ENCODE data around the gene CCDC188. TPM values are rescaled to one million over a fixed set of nuclear protein-coding genes. Genes with fewer than 3 reads are reported as not detected.
A peak's percentile ranks its signal among the peaks of the same experiment; 100 is the strongest.

CCDC188 gene
- total and polyA plus RNA-seq, 9 of the 15 experiments (the other 6 are each of a cell fraction or from before 2014, with no cell fraction given) = not detected

- WGBS (ENCODE audit: insufficient coverage, low coverage, missing lambda C conversion rate) = 91% methylated on average over 32 of the region's 32 CpGs
- no peak overlapping the region for H3K4me2 ChIP-seq (ENCODE audit: insufficient read depth, low read length)
- no peaks in the 10 kb centered on the region for H3K9me3 ChIP-seq (replicated peaks; ENCODE audit: control insufficient read depth, insufficient read depth, low read depth, low read length)
- no peaks in the 10 kb centered on the region for H3K27me3 ChIP-seq (ENCODE audit: control insufficient read depth in 2 of 2, insufficient read depth in 2 of 2, low read length in 2 of 2)
- peaks cover 3 to 75% of the 10 kb centered on the region in 2 experiments for H3K4me1 ChIP-seq (replicated peaks in 1 of 2; ENCODE audit: control insufficient read depth in 2 of 2, insufficient read depth in 2 of 2, low read length in 2 of 2)
- peak overlapping the region in 1 of 2 experiments; percentile 36; a peak in 1 of 4 replicates for H3K9ac ChIP-seq (ENCODE audit: insufficient read depth in 1 of 2, low read depth in 2 of 2, low read length in 2 of 2)
- DNase-seq (ENCODE audit: extremely low read depth in 1 of 4, low spot score in 3 of 4) (no peak), FAIRE-seq (no peak), ATAC-seq (no peak)
- H3K4me3 ChIP-seq = no peak overlapping the region
- H3K79me2 ChIP-seq (ENCODE audit: control insufficient read depth, insufficient read depth, low read length) = peaks cover 42% of the 10 kb centered on the region
- H4K20me1 ChIP-seq (replicated peaks; ENCODE audit: control insufficient read depth, insufficient read depth, low read length) = peaks cover 82% of the 10 kb centered on the region
- H3K27ac ChIP-seq (ENCODE audit: extremely low read depth, low read depth, low read length) = no peak overlapping the region
- intact Hi-C loops (cut with micrococcal nuclease) = no loop called here
- BruUV-seq (replicated peaks) = no TSS peak
- in situ Hi-C loops (cut with MboI) = loop anchor here (5.0 kb wide), 1 partner anchor 153 kb away; no protein-coding TSS in a partner anchor
- POLR2A ChIA-PET = interaction anchor here (0.5 to 8.3 kb wide), 23 partner anchors 7 to 1508 kb away, joined by 3 to 212 read pairs (median 4); partner anchors contain the start of genes RANBP1, TANGO2 and TRMT2A
- H2AFZ ChIP-seq (ENCODE audit: low read depth, low read length) = no peak overlapping the region
- CTCF ChIA-PET (ENCODE audit: low intra/inter-chr PET ratio) = interaction anchor here (1.1 kb wide), 1 partner anchor 155 kb away, joined by 3 read pairs; no protein-coding TSS in a partner anchor
- peaks cover 4% of the 10 kb centered on the region for H3K9me1 ChIP-seq (ENCODE audit: control insufficient read depth, insufficient read depth, low read length)
- peaks cover 78% of the 10 kb centered on the region for H3K36me3 ChIP-seq (ENCODE audit: control insufficient read depth, insufficient read depth, low read length)
- TF ChIP-seq POLR2G (IDR thresholded peaks at IDR 0.05; ENCODE audit: low read depth, low read length) (peak; percentile 81), CHD1 (IDR thresholded peaks at IDR 0.05; ENCODE audit: low read length) (peak; percentile 16), ZNF778 (CRISPR knock-in tag; IDR thresholded peaks at IDR 0.05) (no peak), ZKSCAN1 (IDR thresholded peaks at IDR 0.05; ENCODE audit: low read depth, low read length) (peak; percentile 8; the same call in 1 of the 2 replicates), ETV6 (IDR thresholded peaks at IDR 0.05; ENCODE audit: borderline replicate concordance in 1 of 2, low read depth in 2 of 2, low read length in 1 of 2) (no peak), ETV6 (CRISPR knock-in tag; IDR thresholded peaks at IDR 0.05; ENCODE audit: borderline replicate concordance) (no peak), SMAD3 (CRISPR knock-in tag; conservative IDR thresholded peaks at IDR 0.05) (no peak), CTBP1 (IDR thresholded peaks at IDR 0.05; ENCODE audit: borderline replicate concordance) (no peak), HDAC2 (IDR thresholded peaks at IDR 0.05) (no peak), THAP12 (CRISPR knock-in tag; IDR thresholded peaks at IDR 0.05) (peak; percentile 22), ZNF695 (CRISPR knock-in tag; IDR thresholded peaks at IDR 0.05) (no peak), ERF (CRISPR knock-in tag; IDR thresholded peaks at IDR 0.05) (0 out of 2 replicates have a peak, but pooled peaks have one; percentile 5)
- TF ChIP-seq, protein P1, sequence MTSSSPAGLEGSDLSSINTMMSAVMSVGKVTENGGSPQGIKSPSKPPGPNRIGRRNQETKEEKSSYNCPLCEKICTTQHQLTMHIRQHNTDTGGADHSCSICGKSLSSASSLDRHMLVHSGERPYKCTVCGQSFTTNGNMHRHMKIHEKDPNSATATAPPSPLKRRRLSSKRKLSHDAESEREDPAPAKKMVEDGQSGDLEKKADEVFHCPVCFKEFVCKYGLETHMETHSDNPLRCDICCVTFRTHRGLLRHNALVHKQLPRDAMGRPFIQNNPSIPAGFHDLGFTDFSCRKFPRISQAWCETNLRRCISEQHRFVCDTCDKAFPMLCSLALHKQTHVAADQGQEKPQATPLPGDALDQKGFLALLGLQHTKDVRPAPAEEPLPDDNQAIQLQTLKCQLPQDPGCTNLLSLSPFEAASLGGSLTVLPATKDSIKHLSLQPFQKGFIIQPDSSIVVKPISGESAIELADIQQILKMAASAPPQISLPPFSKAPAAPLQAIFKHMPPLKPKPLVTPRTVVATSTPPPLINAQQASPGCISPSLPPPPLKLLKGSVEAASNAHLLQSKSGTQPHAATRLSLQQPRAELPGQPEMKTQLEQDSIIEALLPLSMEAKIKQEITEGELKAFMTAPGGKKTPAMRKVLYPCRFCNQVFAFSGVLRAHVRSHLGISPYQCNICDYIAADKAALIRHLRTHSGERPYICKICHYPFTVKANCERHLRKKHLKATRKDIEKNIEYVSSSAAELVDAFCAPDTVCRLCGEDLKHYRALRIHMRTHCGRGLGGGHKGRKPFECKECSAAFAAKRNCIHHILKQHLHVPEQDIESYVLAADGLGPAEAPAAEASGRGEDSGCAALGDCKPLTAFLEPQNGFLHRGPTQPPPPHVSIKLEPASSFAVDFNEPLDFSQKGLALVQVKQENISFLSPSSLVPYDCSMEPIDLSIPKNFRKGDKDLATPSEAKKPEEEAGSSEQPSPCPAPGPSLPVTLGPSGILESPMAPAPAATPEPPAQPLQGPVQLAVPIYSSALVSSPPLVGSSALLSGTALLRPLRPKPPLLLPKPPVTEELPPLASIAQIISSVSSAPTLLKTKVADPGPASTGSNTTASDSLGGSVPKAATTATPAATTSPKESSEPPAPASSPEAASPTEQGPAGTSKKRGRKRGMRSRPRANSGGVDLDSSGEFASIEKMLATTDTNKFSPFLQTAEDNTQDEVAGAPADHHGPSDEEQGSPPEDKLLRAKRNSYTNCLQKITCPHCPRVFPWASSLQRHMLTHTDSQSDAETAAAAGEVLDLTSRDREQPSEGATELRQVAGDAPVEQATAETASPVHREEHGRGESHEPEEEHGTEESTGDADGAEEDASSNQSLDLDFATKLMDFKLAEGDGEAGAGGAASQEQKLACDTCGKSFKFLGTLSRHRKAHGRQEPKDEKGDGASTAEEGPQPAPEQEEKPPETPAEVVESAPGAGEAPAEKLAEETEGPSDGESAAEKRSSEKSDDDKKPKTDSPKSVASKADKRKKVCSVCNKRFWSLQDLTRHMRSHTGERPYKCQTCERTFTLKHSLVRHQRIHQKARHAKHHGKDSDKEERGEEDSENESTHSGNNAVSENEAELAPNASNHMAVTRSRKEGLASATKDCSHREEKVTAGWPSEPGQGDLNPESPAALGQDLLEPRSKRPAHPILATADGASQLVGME (CRISPR knock-in tag; IDR thresholded peaks at IDR 0.05) = 0 out of 2 replicates have a peak, but pooled peaks have one; percentile 55
Measured at GRCh38 chr22:20125201-20126174, 25.4 kb downstream of the CCDC188 start.
